Measurements from ENCODE around the gene ALG12. TPM values are rescaled to one million over a fixed set of nuclear protein-coding genes. Genes with fewer than 3 reads are reported as not detected.

The ALG12 gene
- total and polyA plus RNA-seq, 2 of the 13 experiments (the other 11 are each of a cell fraction or from before 2014, with no cell fraction given), result 7.8 to 15.8 TPM

- TF ChIP-seq, protein P1, sequence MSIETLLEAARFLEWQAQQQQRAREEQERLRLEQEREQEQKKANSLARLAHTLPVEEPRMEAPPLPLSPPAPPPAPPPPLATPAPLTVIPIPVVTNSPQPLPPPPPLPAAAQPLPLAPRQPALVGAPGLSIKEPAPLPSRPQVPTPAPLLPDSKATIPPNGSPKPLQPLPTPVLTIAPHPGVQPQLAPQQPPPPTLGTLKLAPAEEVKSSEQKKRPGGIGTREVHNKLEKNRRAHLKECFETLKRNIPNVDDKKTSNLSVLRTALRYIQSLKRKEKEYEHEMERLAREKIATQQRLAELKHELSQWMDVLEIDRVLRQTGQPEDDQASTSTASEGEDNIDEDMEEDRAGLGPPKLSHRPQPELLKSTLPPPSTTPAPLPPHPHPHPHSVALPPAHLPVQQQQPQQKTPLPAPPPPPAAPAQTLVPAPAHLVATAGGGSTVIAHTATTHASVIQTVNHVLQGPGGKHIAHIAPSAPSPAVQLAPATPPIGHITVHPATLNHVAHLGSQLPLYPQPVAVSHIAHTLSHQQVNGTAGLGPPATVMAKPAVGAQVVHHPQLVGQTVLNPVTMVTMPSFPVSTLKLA (IDR thresholded peaks at IDR 0.05), result 0 out of 2 replicates have a peak, but pooled peaks have one; percentile 10
- no peak for TF ChIP-seq PRMT3 (CRISPR knock-in tag; IDR thresholded peaks at IDR 0.05; ENCODE audit: borderline replicate concordance, low read depth)
- TF ChIP-seq, protein P2, sequence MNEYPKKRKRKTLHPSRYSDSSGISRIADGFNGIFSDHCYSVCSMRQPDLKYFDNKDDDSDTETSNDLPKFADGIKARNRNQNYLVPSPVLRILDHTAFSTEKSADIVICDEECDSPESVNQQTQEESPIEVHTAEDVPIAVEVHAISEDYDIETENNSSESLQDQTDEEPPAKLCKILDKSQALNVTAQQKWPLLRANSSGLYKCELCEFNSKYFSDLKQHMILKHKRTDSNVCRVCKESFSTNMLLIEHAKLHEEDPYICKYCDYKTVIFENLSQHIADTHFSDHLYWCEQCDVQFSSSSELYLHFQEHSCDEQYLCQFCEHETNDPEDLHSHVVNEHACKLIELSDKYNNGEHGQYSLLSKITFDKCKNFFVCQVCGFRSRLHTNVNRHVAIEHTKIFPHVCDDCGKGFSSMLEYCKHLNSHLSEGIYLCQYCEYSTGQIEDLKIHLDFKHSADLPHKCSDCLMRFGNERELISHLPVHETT (CRISPR knock-in tag; conservative IDR thresholded peaks at IDR 0.05), result peak; percentile 81
- TF ChIP-seq KDM2A (CRISPR knock-in tag; IDR thresholded peaks at IDR 0.05; ENCODE audit: borderline replicate concordance, low read depth), result peak; percentile 82
- TF ChIP-seq SKI (IDR thresholded peaks at IDR 0.05; ENCODE audit: partially characterized antibody), result peak; percentile 87
- peak; percentile 6; the same call in 1 of the 2 replicates for TF ChIP-seq NFE2L2 (IDR thresholded peaks at IDR 0.05; ENCODE audit: low read length)
- peak; percentile 34; the same call in 1 of the 2 replicates for TF ChIP-seq ZNF747 (CRISPR knock-in tag; IDR thresholded peaks at IDR 0.05; ENCODE audit: borderline replicate concordance)
- no peak for TF ChIP-seq ZHX1 (CRISPR knock-in tag; IDR thresholded peaks at IDR 0.05; ENCODE audit: low read depth)
- 0 out of 2 replicates have a peak, but pooled peaks have one; percentile 14 for TF ChIP-seq POGZ (CRISPR knock-in tag; IDR thresholded peaks at IDR 0.05)
- TF ChIP-seq FOXK1 (CRISPR knock-in tag; IDR thresholded peaks at IDR 0.05; ENCODE audit: borderline replicate concordance, low read depth), result peak; percentile 89
- peak; percentile 52; the same call in 1 of the 2 replicates for TF ChIP-seq RELA (CRISPR knock-in tag; IDR thresholded peaks at IDR 0.05)
- 0 out of 2 replicates have a peak, but pooled peaks have one; percentile 51 for TF ChIP-seq KLF12 (CRISPR knock-in tag; IDR thresholded peaks at IDR 0.05; ENCODE audit: borderline replicate concordance)
- no peak for TF ChIP-seq TOPORS (CRISPR knock-in tag; IDR thresholded peaks at IDR 0.05)
- TF ChIP-seq, protein P3, sequence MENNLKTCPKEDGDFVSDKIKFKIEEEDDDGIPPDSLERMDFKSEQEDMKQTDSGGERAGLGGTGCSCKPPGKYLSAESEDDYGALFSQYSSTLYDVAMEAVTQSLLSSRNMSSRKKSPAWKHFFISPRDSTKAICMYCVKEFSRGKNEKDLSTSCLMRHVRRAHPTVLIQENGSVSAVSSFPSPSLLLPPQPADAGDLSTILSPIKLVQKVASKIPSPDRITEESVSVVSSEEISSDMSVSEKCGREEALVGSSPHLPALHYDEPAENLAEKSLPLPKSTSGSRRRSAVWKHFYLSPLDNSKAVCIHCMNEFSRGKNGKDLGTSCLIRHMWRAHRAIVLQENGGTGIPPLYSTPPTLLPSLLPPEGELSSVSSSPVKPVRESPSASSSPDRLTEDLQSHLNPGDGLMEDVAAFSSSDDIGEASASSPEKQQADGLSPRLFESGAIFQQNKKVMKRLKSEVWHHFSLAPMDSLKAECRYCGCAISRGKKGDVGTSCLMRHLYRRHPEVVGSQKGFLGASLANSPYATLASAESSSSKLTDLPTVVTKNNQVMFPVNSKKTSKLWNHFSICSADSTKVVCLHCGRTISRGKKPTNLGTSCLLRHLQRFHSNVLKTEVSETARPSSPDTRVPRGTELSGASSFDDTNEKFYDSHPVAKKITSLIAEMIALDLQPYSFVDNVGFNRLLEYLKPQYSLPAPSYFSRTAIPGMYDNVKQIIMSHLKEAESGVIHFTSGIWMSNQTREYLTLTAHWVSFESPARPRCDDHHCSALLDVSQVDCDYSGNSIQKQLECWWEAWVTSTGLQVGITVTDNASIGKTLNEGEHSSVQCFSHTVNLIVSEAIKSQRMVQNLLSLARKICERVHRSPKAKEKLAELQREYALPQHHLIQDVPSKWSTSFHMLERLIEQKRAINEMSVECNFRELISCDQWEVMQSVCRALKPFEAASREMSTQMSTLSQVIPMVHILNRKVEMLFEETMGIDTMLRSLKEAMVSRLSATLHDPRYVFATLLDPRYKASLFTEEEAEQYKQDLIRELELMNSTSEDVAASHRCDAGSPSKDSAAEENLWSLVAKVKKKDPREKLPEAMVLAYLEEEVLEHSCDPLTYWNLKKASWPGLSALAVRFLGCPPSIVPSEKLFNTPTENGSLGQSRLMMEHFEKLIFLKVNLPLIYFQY (CRISPR knock-in tag; IDR thresholded peaks at IDR 0.05; ENCODE audit: borderline replicate concordance), result peak; percentile 94; the same call in 1 of the 2 replicates
- peak; percentile 58; the same call in 1 of the 2 replicates for TF ChIP-seq FOXO1 (CRISPR knock-in tag; IDR thresholded peaks at IDR 0.05)
Observed at GRCh38 chr22:49936018-49936972, 18.1 kb upstream of the ALG12 start (continued).
